Measurements from ENCODE around the gene S1PR1. TPM values are rescaled to one million over a fixed set of nuclear protein-coding genes. Genes with fewer than 3 reads are reported as not detected.
A peak's percentile ranks its signal among the peaks of the same experiment; 100 is the strongest.
"Not testable (repeated sequence)": the region's sequence is repeated elsewhere in the genome, so short reads cannot be mapped to it uniquely, and the experiment has no call there.

S1PR1 gene
- total RNA-seq, result 51.6 TPM
- polyA plus RNA-seq (ENCODE audit: insufficient read depth, low read depth, low replicate concordance), result 14.2 TPM
- long read RNA-seq, donor 1, transcript S1PR1-201 (2 exons, 2,909 nt), result major isoform, 7 of 8 reads
- long read RNA-seq, donor 1, partial matches to known transcripts, result 0 of 8 reads
- long read RNA-seq, donor 1, other reads (novel, unspliced or antisense), result 0 of 8 reads
- long read RNA-seq, donor 2, partial matches to known transcripts, result 0 of 5 reads
- long read RNA-seq, donor 2, other reads (novel, unspliced or antisense), result 0 of 5 reads
- long read RNA-seq, donor 3, transcript S1PR1-201 (2 exons, 2,909 nt), result major isoform, 9 of 21 reads
- long read RNA-seq, donor 3, partial matches to known transcripts, result 12 of 21 reads
- long read RNA-seq, donor 3, other reads (novel, unspliced or antisense), result 0 of 21 reads
- long read RNA-seq, donor 4, transcript S1PR1-201 (2 exons, 2,909 nt), result major isoform, 13 of 15 reads
- long read RNA-seq, donor 4, partial matches to known transcripts, result 0 of 15 reads
- long read RNA-seq, donor 4, other reads (novel, unspliced or antisense), result 0 of 15 reads
- long read RNA-seq, donor 5, partial matches to known transcripts, result 0 of 2 reads
- long read RNA-seq, donor 5, other reads (novel, unspliced or antisense), result 0 of 2 reads
- long read RNA-seq, donor 6, partial matches to known transcripts, result 0 of 1 reads
- long read RNA-seq, donor 6, other reads (novel, unspliced or antisense), result 0 of 1 reads
- long read RNA-seq, donor 7, transcript S1PR1-201 (2 exons, 2,909 nt), result major isoform, 41 of 63 reads
- long read RNA-seq, donor 7, transcript S1PR1-203 (2 exons, 825 nt), result minor isoform, 8 of 63 reads
- long read RNA-seq, donor 7, partial matches to known transcripts, result 13 of 63 reads
- long read RNA-seq, donor 7, other reads (novel, unspliced or antisense), result 1 of 63 reads
- long read RNA-seq, donor 8, transcript S1PR1-201 (2 exons, 2,909 nt), result major isoform, 12 of 21 reads
- long read RNA-seq, donor 8, partial matches to known transcripts, result 7 of 21 reads
- long read RNA-seq, donor 8, other reads (novel, unspliced or antisense), result 0 of 21 reads
- long read RNA-seq, donor 9, result 0 reads
- long read RNA-seq, donor 10, partial matches to known transcripts, result 9 of 13 reads
- long read RNA-seq, donor 10, other reads (novel, unspliced or antisense), result 0 of 13 reads

DNA sequence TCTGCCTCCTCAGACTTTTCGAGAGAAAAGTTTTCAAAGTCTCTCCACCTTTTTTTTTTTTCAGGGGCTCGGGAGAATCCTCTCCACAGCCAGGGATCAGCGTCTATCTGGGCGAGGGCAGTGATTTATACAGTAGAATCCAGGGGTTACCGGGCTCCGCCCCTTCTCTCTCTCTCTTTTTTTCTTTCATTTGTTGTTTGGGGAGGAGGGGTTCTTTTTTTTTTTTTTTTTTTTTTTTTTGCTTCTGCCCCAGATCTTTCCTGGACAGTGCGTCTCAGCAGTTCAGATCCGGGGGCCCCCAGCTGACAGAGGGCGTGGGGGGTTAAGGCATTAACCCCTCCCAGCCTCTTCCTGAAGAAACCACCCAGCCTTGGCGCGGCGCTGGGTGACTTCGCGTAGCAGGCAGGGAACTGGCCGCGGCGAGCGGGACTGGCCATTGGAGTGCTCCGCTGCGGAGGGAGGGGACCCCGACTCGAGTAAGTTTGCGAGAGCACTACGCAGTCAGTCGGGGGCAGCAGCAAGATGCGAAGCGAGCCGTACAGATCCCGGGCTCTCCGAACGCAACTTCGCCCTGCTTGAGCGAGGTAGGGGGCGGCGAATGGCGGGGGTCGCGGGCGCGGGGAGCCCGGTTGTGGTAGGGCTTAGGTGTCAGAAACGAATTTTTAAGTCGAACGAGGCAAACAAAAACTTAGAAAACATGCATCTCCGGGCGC lies at the start of gene S1PR1:
Gene S1PR1 (plus strand): TSS at position 504 of the 713 bp plus-strand sequence. CDS start 1,966 bp downstream, outside the sequence.
- peak; percentile 77 to 93 (median 85) for DNase-seq
- peak within 1 kb of the TSS; percentile 70 to 81 (median 70) for H3K4me3 ChIP-seq (ENCODE audit: low read length in 3 of 3)
- no peak for FAIRE-seq
- no peaks in the 10 kb centered on the region for H3K27me3 ChIP-seq (ENCODE audit: control insufficient read depth, insufficient read depth, low read length)
- H3K9ac ChIP-seq (ENCODE audit: low read length in 3 of 3), result peak within 1 kb of the TSS; percentile 52 to 84 (median 63)
- TF ChIP-seq CTCF (IDR thresholded peaks at IDR 0.05; ENCODE audit: borderline replicate concordance, extremely low read depth, insufficient read depth), result no peak
- no peaks in the 10 kb centered on the region for H3K9me3 ChIP-seq (ENCODE audit: control insufficient read depth in 2 of 3, insufficient read depth in 1 of 3, low read length in 3 of 3)
- no peaks in the 10 kb centered on the region for H3K36me3 ChIP-seq (ENCODE audit: control insufficient read depth in 2 of 3, insufficient read depth in 3 of 3, low read length in 3 of 3)
- peak within 1 kb of the TSS; percentile 78 for H3K27ac ChIP-seq (ENCODE audit: low read depth in 2 of 2, low read length in 2 of 2)
- intact Hi-C loops (cut with DNase I), result no loop called here
- H3K4me1 ChIP-seq (ENCODE audit: control insufficient read depth in 2 of 3, insufficient read depth in 2 of 3, low read depth in 1 of 3, low read length in 3 of 3), result peaks cover 0 to 13% (median 0%) of the 10 kb centered on the region in 3 donors

GRCh38 chr1:101187297-101187696 lies 49.5 kb upstream of the S1PR1 start:
- Histone ChIP-seq H3K4me1 (ENCODE audit: control insufficient read depth in 2 of 3, insufficient read depth in 2 of 3, low read depth in 1 of 3, low read length in 3 of 3) (no peaks in the 10 kb centered on the region), H3K9ac (ENCODE audit: low read length in 3 of 3) (no peak overlapping the region), H3K9me3 (ENCODE audit: control insufficient read depth in 2 of 3, insufficient read depth in 1 of 3, low read length in 3 of 3) (no peaks in the 10 kb centered on the region), H3K36me3 (ENCODE audit: control insufficient read depth in 2 of 3, insufficient read depth in 3 of 3, low read length in 3 of 3) (no peaks in the 10 kb centered on the region), H3K4me3 (ENCODE audit: low read length in 3 of 3) (no peak overlapping the region), H3K27me3 (ENCODE audit: control insufficient read depth, insufficient read depth, low read length) (no peaks in the 10 kb centered on the region), H3K27ac (ENCODE audit: low read depth in 2 of 2, low read length in 2 of 2) (no peak overlapping the region)
- FAIRE-seq (no peak), DNase-seq (no peak)
- intact Hi-C loops (cut with DNase I), result no loop called here
- no peak for TF ChIP-seq CTCF (IDR thresholded peaks at IDR 0.05; ENCODE audit: borderline replicate concordance, extremely low read depth, insufficient read depth)

DNA sequence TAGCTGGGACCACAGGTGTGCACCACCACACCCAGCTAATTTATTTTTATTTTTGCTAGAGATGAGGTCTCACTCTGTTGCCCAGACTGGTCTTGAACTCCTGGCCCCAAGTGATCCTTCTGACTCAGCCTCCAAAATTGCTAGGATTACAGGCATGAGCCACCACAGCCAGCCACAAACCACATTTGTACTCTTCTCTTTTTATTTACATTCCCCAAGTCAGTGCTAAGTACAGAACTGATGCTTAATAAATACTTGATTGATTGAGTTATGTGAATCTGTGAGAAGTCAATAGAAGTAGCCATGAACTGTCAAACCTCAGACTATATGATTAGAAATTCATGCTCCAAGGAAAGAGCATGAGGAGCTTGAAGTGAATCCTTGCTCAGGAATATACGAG lies 48.5 kb upstream of the S1PR1 start:
- Histone ChIP-seq H3K4me3 (ENCODE audit: low read length in 3 of 3) (no peak overlapping the region), H3K4me1 (ENCODE audit: control insufficient read depth in 2 of 3, insufficient read depth in 2 of 3, low read depth in 1 of 3, low read length in 3 of 3) (no peaks in the 10 kb centered on the region), H3K36me3 (ENCODE audit: control insufficient read depth in 2 of 3, insufficient read depth in 3 of 3, low read length in 3 of 3) (no peaks in the 10 kb centered on the region), H3K27me3 (ENCODE audit: control insufficient read depth, insufficient read depth, low read length) (no peaks in the 10 kb centered on the region), H3K27ac (ENCODE audit: low read depth in 2 of 2, low read length in 2 of 2) (no peak overlapping the region), H3K9ac (ENCODE audit: low read length in 3 of 3) (no peak overlapping the region), H3K9me3 (ENCODE audit: control insufficient read depth in 2 of 3, insufficient read depth in 1 of 3, low read length in 3 of 3) (no peaks in the 10 kb centered on the region)
- no peak for TF ChIP-seq CTCF (IDR thresholded peaks at IDR 0.05; ENCODE audit: borderline replicate concordance, extremely low read depth, insufficient read depth)
- intact Hi-C loops (cut with DNase I), result no loop called here
- DNase-seq, result no peak
- no peak for FAIRE-seq

- H3K9ac ChIP-seq (ENCODE audit: low read length in 3 of 3); H3K27me3 ChIP-seq (ENCODE audit: control insufficient read depth, insufficient read depth, low read length); H3K4me1 ChIP-seq (ENCODE audit: control insufficient read depth in 2 of 3, insufficient read depth in 2 of 3, low read depth in 1 of 3, low read length in 3 of 3); DNase-seq; H3K9me3 ChIP-seq (ENCODE audit: control insufficient read depth in 2 of 3, insufficient read depth in 1 of 3, low read length in 3 of 3); intact Hi-C loops (cut with DNase I); H3K27ac ChIP-seq (ENCODE audit: low read depth in 2 of 2, low read length in 2 of 2); FAIRE-seq; H3K36me3 ChIP-seq (ENCODE audit: control insufficient read depth in 2 of 3, insufficient read depth in 3 of 3, low read length in 3 of 3); H3K4me3 ChIP-seq (ENCODE audit: low read length in 3 of 3): not testable (repeated sequence)
Measured at GRCh38 chr1:101188968-101189367, 47.9 kb upstream of the S1PR1 start.

Measured in kidney (tissue), 22 donors.